HG03097 (cell line): ENCODE measurements around the gene TRAIP.

Experiments used
- ATAC-seq: cut with Tn5 transposase; IDR thresholded peaks from one replicate; pipeline ENCODE4 v1.9.1; 2021; ENCODE audit not compliant: unreplicated experiment, low FRiP score

Gene TRAIP

GRCh38 chr3:49876567-49876966, 20.2 kb upstream of the TRAIP start:
- ATAC-seq: no peak

- ATAC-seq: no peak
Observed at GRCh38 chr3:49873623-49874022, 17.3 kb upstream of the TRAIP start.

DNA sequence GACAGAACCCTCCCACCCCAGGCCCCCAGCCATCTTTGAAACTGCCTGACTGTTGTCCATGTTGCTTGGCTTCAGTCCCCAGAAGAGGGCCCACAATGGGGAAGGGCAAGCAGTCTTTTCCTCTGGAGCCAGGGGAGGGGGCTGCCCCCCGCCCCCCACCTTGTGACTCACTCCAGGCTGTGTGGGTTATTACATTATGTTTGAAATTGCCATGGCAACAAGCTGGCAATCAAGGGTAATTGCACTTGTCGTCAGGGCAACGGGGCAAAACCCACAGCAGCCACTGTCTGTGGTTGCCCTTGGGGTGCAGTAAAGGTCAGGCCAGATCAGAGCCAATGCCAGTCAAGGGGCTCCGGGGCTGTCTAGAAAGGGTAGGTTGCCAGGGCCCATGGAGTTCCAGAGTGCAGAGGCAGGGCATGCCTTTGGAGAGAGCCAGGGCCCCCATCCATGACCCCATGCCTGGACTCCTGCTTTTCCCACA, 16.5 kb upstream of the TRAIP start:
- no peak for ATAC-seq

- no peak for ATAC-seq
Observed at GRCh38 chr3:49871531-49872153, 15.3 kb upstream of the TRAIP start.

DNA sequence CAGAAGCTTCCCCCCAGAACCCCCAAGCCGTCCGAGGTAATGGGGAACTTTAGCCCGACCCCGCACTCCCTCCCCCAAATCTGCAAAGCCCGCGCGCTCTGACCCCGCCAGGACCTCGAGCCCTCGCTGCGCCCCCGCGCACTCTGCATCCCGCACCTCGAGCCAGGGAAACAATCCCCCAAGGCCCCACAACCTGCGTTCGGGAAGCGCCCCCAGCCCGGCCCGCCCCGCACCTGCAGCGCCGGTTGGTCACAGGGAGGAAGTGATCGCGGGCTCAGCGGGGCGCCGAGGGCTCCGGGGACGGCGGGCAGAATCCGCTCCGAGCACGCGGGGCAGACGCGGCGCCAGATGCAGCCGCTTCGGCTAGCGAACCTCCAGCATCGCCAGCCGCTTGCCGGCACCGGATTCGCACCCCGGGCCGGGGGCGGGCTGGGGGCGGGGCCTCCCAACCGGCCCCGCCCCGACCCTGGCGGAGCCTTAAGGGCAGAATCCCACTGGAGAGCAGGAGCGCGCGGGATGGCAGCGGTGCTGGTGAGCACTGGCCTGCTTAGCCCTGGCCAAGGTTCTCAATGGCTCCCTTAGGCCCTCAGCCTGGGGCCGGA, 13.3 kb upstream of the TRAIP start, which contains the start of gene CAMKV:
CAMKV (minus strand) TSS at position 382 of the 602 bp plus-strand sequence. CDS start 7,518 bp downstream, outside the sequence.
- no peak for ATAC-seq

DNA sequence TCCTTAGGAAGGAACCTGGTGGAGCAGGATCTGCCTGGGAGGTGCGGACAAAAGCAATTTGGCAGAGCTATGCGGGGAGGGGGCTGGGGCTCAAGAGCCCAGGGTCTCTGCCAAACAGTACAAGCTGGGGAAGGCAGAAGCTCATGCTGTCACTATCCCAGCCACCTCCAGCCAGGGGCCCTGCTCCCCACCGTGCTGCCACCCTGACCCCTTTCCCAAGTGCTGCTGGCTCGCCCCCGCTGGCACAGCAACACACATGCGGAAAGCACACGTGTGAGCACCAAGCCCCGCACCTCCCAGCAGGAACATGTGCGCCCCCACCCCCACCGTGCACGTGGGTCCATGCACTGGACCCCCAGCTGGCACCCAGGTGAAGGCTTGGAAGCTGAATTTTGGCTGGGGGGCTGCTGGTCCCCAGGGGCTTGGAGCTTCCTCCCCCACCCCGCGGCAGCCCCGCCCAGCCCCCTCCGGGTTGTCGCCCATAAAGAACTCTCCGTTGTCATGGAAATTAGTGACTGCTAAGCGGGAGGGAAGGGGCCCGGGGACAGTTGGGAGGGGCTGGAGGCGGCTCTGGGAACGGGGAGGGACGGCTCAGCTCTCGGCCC, 12.6 kb upstream of the TRAIP start:
- ATAC-seq: no peak

- no peak for ATAC-seq
Observed at GRCh38 chr3:49867871-49868321, 11.5 kb upstream of the TRAIP start.

GRCh38 chr3:49867400-49867799, 11.0 kb upstream of the TRAIP start:
- no peak for ATAC-seq

- ATAC-seq: no peak
Observed at GRCh38 chr3:49865198-49865784, 8.9 kb upstream of the TRAIP start.

- no peak for ATAC-seq
Observed at GRCh38 chr3:49864505-49864904, 8.1 kb upstream of the TRAIP start.

DNA sequence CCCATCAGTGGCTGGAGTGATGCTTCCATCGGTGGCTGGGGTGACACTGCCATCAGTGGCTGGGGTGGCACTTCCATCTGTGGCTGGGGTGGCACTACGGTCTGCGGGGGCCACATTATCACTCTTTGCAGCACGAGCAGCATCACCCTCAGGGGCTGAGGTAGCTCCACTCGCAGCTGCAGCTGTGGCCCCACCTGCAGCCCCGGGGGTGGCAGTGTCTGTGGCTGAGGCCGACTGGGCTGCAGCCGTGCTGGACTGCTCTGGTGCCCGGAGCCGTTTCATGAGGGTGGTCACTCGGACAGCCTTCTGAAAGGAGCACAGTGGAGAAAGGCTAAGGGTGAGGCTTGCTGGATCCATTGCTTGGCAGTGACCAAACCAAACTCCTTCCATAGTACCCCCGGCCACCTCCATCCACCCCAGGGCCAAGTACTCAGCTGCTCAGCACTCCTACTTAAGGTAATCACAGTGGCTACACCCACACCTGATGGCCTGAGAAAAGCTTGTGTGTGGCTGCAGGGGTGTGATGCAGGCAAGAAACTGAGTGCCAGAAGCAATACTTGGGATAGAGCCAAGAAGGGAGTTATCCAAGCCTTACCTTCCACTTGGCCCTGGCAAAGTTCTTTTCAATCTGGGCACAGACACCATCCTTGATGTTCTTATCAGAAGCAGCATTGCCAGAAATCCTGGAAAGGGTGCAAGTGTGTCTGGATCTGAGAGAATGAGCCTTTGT, 3.4 kb upstream of the TRAIP start:
- ATAC-seq: no peak

GRCh38 chr3:49855662-49856061, 702 bp downstream of the TRAIP start:
- ATAC-seq: no peak

GRCh38 chr3:49845694-49846093, 10.7 kb downstream of the TRAIP start:
- ATAC-seq: no peak

GRCh38 chr3:49844464-49845183, 11.7 kb downstream of the TRAIP start:
- no peak for ATAC-seq

- no peak for ATAC-seq
Observed at GRCh38 chr3:49842843-49843517, 13.4 kb downstream of the TRAIP start.

DNA sequence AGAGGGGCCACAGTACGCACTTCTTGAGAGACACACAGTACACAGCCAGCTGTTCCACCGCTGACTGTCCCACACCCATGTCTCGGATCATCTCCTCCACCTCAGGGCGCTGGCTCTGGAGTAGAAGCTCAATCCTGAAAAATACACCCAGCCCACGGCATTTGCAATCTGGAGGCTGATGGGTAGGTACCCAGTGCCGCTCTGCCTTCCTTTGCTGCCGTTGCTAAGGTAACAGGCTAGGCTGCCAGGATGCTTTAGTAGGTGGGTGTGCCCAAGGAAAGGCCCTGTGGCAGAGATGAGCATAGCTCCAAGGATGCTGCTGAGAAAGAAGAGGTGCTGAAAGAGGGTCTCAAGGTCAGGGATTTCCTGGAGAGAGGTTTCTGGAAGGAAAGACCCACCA, 14.6 kb downstream of the TRAIP start:
- ATAC-seq: no peak

- no peak for ATAC-seq
Observed at GRCh38 chr3:49841126-49841696, 15.2 kb downstream of the TRAIP start.

DNA sequence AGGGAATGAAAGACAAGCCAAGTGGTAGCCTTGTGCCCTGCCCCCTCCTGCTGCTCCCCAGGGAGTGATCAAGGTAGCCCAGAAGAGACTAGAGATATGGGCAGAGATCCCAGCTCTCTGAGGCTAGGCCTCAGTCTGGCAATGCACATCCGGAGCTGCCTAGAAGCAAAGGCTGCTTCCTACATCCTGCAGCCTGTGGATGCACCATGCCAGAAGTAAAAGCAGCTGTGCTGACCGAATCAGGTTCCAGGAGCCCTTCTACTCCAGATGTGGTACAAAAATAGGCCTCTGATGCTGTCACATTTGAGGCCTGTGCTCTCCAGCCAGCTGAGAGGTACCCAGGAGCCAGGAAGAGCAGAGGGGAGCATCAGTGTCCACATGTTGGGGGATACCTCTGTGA, 16.0 kb downstream of the TRAIP start:
- no peak for ATAC-seq

DNA sequence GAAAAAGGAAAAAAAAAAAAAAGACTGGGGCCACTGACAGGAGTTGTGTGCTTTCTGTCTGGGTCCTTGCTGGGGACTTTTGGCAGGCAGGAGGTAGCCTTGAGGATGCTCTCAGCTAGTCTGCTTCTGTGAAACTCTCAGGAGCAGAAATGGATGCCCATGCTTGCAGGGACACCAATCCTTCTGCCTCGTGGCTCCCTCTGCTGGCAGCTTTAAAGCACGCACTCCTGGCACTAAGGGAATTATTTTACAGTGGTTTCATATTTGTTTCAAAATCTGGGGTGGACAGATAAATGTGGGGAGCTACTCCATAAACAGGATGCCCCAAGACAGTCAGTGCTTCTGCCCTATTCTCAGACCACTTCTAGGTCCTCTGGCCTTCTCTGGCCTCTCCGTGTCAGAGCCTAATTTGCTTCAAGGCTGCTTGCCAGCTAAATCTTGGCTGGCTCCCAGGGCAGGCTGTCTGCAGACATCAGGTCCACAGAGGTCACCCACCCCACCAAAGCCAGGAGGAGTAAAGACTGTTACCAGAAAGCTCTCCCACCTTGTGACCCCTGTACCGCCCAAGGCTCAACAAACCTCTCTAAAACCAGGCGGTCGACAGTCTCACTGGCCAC, 17.1 kb downstream of the TRAIP start:
- ATAC-seq: no peak
